H1 (cell line): ENCODE results near the gene DCLK1. TPM values are rescaled to one million over a fixed set of nuclear protein-coding genes. Genes with fewer than 3 reads are reported as not detected.

ENCODE experiments used
- CTCF ChIA-PET: fragments of 300-600 bp; sonication (Branson Sonifier 250); formaldehyde crosslinking; loops from one replicate; lab custom pipeline; 2021; ENCODE audit not compliant: partially characterized antibody; lab: Charles Lee
- POLR2A ChIA-PET: fragments of 300-600 bp; sonication (Branson Sonifier 250); formaldehyde crosslinking; loops from one replicate; lab custom pipeline; 2021; ENCODE audit warnings: inconsistent platforms; ENCODE audit not compliant: partially characterized antibody; lab: Charles Lee
- DNase-seq, 2 experiments: peaks; one replicate each; pipeline versions ENCODE4 v3.0.0 to v3.0.0-alpha.2; 2010 to 2022; ENCODE audit warnings: low spot score in 2 of 2, low read depth in 1 of 2, mixed read lengths in 1 of 2
- FAIRE-seq: peaks from 2 replicates; lab custom pipeline; 2011; peaks lifted over from hg19 to GRCh38; lab: Jason Lieb, UNC
- H2AFZ ChIP-seq: 2 replicates; pipeline ENCODE4 v1.8.1; 2012; ENCODE audit warnings: low read length, inconsistent platforms
- H2AK5ac ChIP-seq: 2 replicates; pipeline ENCODE4 v1.6.1; 2013; ENCODE audit warnings: low read depth, low read length
- H2BK120ac ChIP-seq: replicated peaks from 2 replicates; pipeline ENCODE3; 2013; ENCODE audit warnings: low read depth, low read length, inconsistent platforms
- H2BK12ac ChIP-seq: 2 replicates; pipeline ENCODE4 v1.6.1; 2013; ENCODE audit warnings: low read depth, low read length
- H2BK15ac ChIP-seq: 2 replicates; pipeline ENCODE4 v1.6.1; 2013; ENCODE audit warnings: low read length
- H2BK20ac ChIP-seq: 2 replicates; pipeline ENCODE4 v1.6.1; 2013; ENCODE audit warnings: low read length
- H2BK5ac ChIP-seq: 2 replicates; pipeline ENCODE4 v1.6.1; 2013; ENCODE audit warnings: low read depth, low read length
- H3K14ac ChIP-seq: 2 replicates; pipeline ENCODE4 v1.6.1; 2013; ENCODE audit warnings: inconsistent platforms; ENCODE audit not compliant: insufficient read length
- H3K18ac ChIP-seq: 2 replicates; pipeline ENCODE4 v1.6.1; 2013; ENCODE audit warnings: low read length; ENCODE audit errors: extremely low read depth
- H3K23ac ChIP-seq: 2 replicates; pipeline ENCODE4 v1.6.1; 2013; ENCODE audit warnings: inconsistent platforms; ENCODE audit not compliant: insufficient read length
- H3K23me2 ChIP-seq: 2 replicates; pipeline ENCODE4 v1.6.1; 2013; ENCODE audit warnings: low read depth, low read length
- H3K27ac ChIP-seq: 2 replicates; pipeline ENCODE4 v1.6.1; 2011; ENCODE audit warnings: low read depth, low read length, inconsistent platforms
- H3K27me3 ChIP-seq, 4 experiments: replicated peaks in 1 of 4; 1 replicate in 1 of 4; 2 replicates in 3 of 4; pipeline versions ENCODE4 v1.6.1 to v1.8.1; 2011 to 2013; ENCODE audit warnings: low read length in 3 of 4, mild to moderate bottlenecking in 3 of 4, inconsistent platforms in 2 of 4, mixed read lengths in 2 of 4, moderate library complexity in 1 of 4; ENCODE audit not compliant: control insufficient read depth in 3 of 4, insufficient read depth in 3 of 4; ENCODE audit errors: extremely low read depth in 1 of 4
- H3K36me3 ChIP-seq, 4 experiments: 2 replicates each; pipeline versions ENCODE4 v1.6.1 to v1.8.1; 2011 to 2013; ENCODE audit warnings: mild to moderate bottlenecking in 4 of 4, low read length in 3 of 4, moderate library complexity in 2 of 4, control low read depth in 1 of 4, inconsistent platforms in 1 of 4; ENCODE audit not compliant: insufficient read depth in 4 of 4, control insufficient read depth in 2 of 4
- H3K4ac ChIP-seq: replicated peaks from 2 replicates; pipeline ENCODE3; 2013; ENCODE audit warnings: low read length, low read depth, mixed read lengths, inconsistent platforms; ENCODE audit not compliant: insufficient read length
- H3K4me1 ChIP-seq, 4 experiments: replicated peaks in 1 of 4; 1 replicate in 1 of 4; 2 replicates in 3 of 4; pipeline versions ENCODE4 v1.6.1 to v1.8.1; 2011 to 2013; ENCODE audit warnings: low read length in 3 of 4, inconsistent platforms in 2 of 4, mixed read lengths in 1 of 4; ENCODE audit not compliant: insufficient read depth in 4 of 4, control insufficient read depth in 3 of 4
- H3K4me2 ChIP-seq, 2 experiments: 2 replicates each; pipeline versions ENCODE4 v1.6.1 to v1.8.1; 2011 to 2013; ENCODE audit warnings: low read depth in 2 of 2, low read length in 2 of 2, control low read depth in 1 of 2, inconsistent platforms in 1 of 2, mild to moderate bottlenecking in 1 of 2; ENCODE audit not compliant: insufficient read depth in 1 of 2
- H3K4me3 ChIP-seq, 4 experiments: fragments of 200-600, 300-600 bp in 1 of 4; sonication (generic), shearing (Covaris generic), sonication (Bioruptor Twin) in 1 of 4; 2 replicates each; pipeline versions ENCODE4 v1.5.1 to v1.8.1; 2011 to 2016; ENCODE audit warnings: low read length in 4 of 4, low read depth in 3 of 4, control low read depth in 2 of 4, inconsistent platforms in 2 of 4, mild to moderate bottlenecking in 2 of 4, mixed read lengths in 1 of 4, moderate library complexity in 1 of 4; ENCODE audit not compliant: insufficient read depth in 2 of 4; ENCODE audit errors: extremely low read depth in 1 of 4
- H3K56ac ChIP-seq: replicated peaks from 2 replicates; pipeline ENCODE3; 2013; ENCODE audit warnings: low read depth, mild to moderate bottlenecking, mixed read lengths, low read length, inconsistent platforms; ENCODE audit not compliant: insufficient read length
- H3K79me1 ChIP-seq: 2 replicates; pipeline ENCODE4 v1.6.1; 2013; ENCODE audit warnings: low read depth, low read length, control low read depth
- H3K79me2 ChIP-seq, 2 experiments: 2 replicates each; pipeline versions ENCODE4 v1.6.1 to v1.8.1; 2012 to 2013; ENCODE audit warnings: low read length in 2 of 2, mild to moderate bottlenecking in 2 of 2, inconsistent platforms in 1 of 2; ENCODE audit not compliant: insufficient read depth in 2 of 2, control insufficient read depth in 1 of 2
- H3K9ac ChIP-seq, 4 experiments: replicated peaks in 1 of 4; 1 replicate in 1 of 4; 2 replicates in 3 of 4; pipeline versions ENCODE4 v1.6.1 to v1.8.1; 2011 to 2013; ENCODE audit warnings: low read depth in 3 of 4, low read length in 3 of 4, control low read depth in 2 of 4, mild to moderate bottlenecking in 2 of 4, moderate library complexity in 2 of 4, inconsistent platforms in 1 of 4; ENCODE audit errors: extremely low read depth in 1 of 4
- H3K9me3 ChIP-seq, 2 experiments: 2 replicates each; pipeline versions ENCODE4 v1.6.1 to v1.8.1; 2012 to 2013; ENCODE audit warnings: mild to moderate bottlenecking in 2 of 2, moderate library complexity in 2 of 2, control low read depth in 1 of 2, inconsistent platforms in 1 of 2, low read depth in 1 of 2, low read length in 1 of 2, mixed read lengths in 1 of 2; ENCODE audit not compliant: insufficient read depth in 2 of 2
- H4K20me1 ChIP-seq, 2 experiments: replicated peaks in 1 of 2; 2 replicates each; pipeline versions ENCODE3 to v1.8.1; 2011 to 2013; ENCODE audit warnings: inconsistent platforms in 2 of 2, low read length in 2 of 2, mild to moderate bottlenecking in 1 of 2; ENCODE audit not compliant: insufficient read depth in 2 of 2, control insufficient read depth in 1 of 2
- H4K5ac ChIP-seq: 2 replicates; pipeline ENCODE4 v1.6.1; 2013; ENCODE audit warnings: low read length, low read depth, mixed read lengths, inconsistent platforms; ENCODE audit not compliant: insufficient read length
- H4K8ac ChIP-seq: 2 replicates; pipeline ENCODE4 v1.8.0; 2013; ENCODE audit warnings: mild to moderate bottlenecking, moderate library complexity, low read length, inconsistent platforms; ENCODE audit not compliant: insufficient read depth; ENCODE audit errors: extremely low read depth
- H4K91ac ChIP-seq: replicated peaks from 2 replicates; pipeline ENCODE3; 2013; ENCODE audit warnings: low read length, mixed read lengths, inconsistent platforms; ENCODE audit not compliant: insufficient read length
- BRCA1 ChIP-seq: IDR thresholded peaks from 2 replicates; pipeline ENCODE4 v1.6.1; 2012; ENCODE audit warnings: low read depth, low read length, improper control_type of control experiment
- CHD1 ChIP-seq: IDR thresholded peaks from 2 replicates; pipeline ENCODE4 v1.6.1; 2012; ENCODE audit warnings: low read depth, low read length, improper control_type of control experiment
- CHD2 ChIP-seq: IDR thresholded peaks from 2 replicates; pipeline ENCODE4 v1.6.1; 2012; ENCODE audit warnings: low read length, improper control_type of control experiment
- EGR1 ChIP-seq: IDR thresholded peaks from 2 replicates; pipeline ENCODE4 v1.6.1; 2011; ENCODE audit warnings: low read depth, low read length, borderline replicate concordance
- EZH2 ChIP-seq: fragments of 200-600 bp; sonication (generic); IDR thresholded peaks from 2 replicates; pipeline ENCODE4 v1.7.1; 2012; ENCODE audit warnings: low read depth, mild to moderate bottlenecking, moderate library complexity, low read length, inconsistent platforms; ENCODE audit not compliant: severe bottlenecking
- NRF1 ChIP-seq: IDR thresholded peaks from 2 replicates; pipeline ENCODE4 v1.6.1; 2011; ENCODE audit warnings: mild to moderate bottlenecking, low read depth, low read length, improper control_type of control experiment
- POU5F1 ChIP-seq: IDR thresholded peaks from 2 replicates; pipeline ENCODE4 v1.6.1; 2011; ENCODE audit warnings: low read depth, mild to moderate bottlenecking, low read length, moderate library complexity
- RFX5 ChIP-seq: IDR thresholded peaks from 2 replicates; pipeline ENCODE4 v1.6.1; 2011; ENCODE audit warnings: low read depth, low read length, improper control_type of control experiment, borderline replicate concordance
- RXRA ChIP-seq: IDR thresholded peaks from 2 replicates; pipeline ENCODE4 v1.6.1; 2011; ENCODE audit warnings: low read depth, mild to moderate bottlenecking, low read length, moderate library complexity; ENCODE audit not compliant: insufficient read depth
- SP4 ChIP-seq: IDR thresholded peaks from 2 replicates; pipeline ENCODE4 v1.6.1; 2012; ENCODE audit warnings: low read length, inconsistent platforms
- TCF12 ChIP-seq: IDR thresholded peaks from 2 replicates; pipeline ENCODE4 v1.6.1; 2011; ENCODE audit warnings: low read depth, mild to moderate bottlenecking, low read length
- WGBS, 2 experiments: shearing (Covaris generic) in 1 of 2; methylation state at CpG; one replicate each; pipeline versions ENCODE4 v1.1.6 to v1.1.7; 2013 to 2015; ENCODE audit warnings: low lambda C conversion rate in 2 of 2, mixed read lengths in 2 of 2, inconsistent platforms in 1 of 2, low coverage in 1 of 2, missing lambda C conversion rate in 1 of 2; ENCODE audit not compliant: insufficient replicate concordance in 2 of 2, insufficient coverage in 1 of 2, insufficient read length in 1 of 2; ENCODE audit errors: extremely low coverage in 1 of 2, missing lambda C conversion rate in 1 of 2; 5-methylcytosine and 5-hydroxymethylcytosine counted together
- polyA plus RNA-seq, 7 experiments: library from polyadenylated mRNA; depleted of rRNA in 3 of 7; stranded (reverse) in 5 of 7; unstranded in 2 of 7; fragments of >200 nt in 5 of 7; fragments of 200-250 nt in 2 of 7; gene quantifications; 1 replicate in 5 of 7; 2 replicates in 1 of 7; 4 replicates in 1 of 7; pipeline versions ENCODE4 v1.2.1 to v1.2.3, GENCODE V29; 2011 to 2013; ENCODE audit warnings: missing spikeins in 2 of 7, mixed read lengths in 2 of 7
- total RNA-seq: library from RNA; stranded (reverse); fragmentation: NEBNext Ultra II Directional; extraction: Animal tissue kit (Norgen Biotek cat#: 25700); gene quantifications from 2 replicates; pipeline ENCODE4 v1.2.1, GENCODE V29; 2021

DCLK1 gene
- total and polyA plus RNA-seq, 2 of the 8 experiments (the other 6 are each of a cell fraction or from before 2014, with no cell fraction given): 22.8 to 41.0 TPM

- no peak for DNase-seq
- no peaks in the 10 kb centered on the region for H3K36me3 ChIP-seq
- H3K27ac ChIP-seq: no peak overlapping the region
- no peak overlapping the region for H3K4me2 ChIP-seq
- no peaks in the 10 kb centered on the region for H3K27me3 ChIP-seq
- no peak for FAIRE-seq
- H2BK20ac ChIP-seq: no peak overlapping the region
- H3K79me1 ChIP-seq: no peaks in the 10 kb centered on the region
- no peak overlapping the region for H3K23ac ChIP-seq
- no peaks in the 10 kb centered on the region for H3K9me3 ChIP-seq
- no peak overlapping the region for H3K56ac ChIP-seq
- H3K4me1 ChIP-seq: no peaks in the 10 kb centered on the region
- H2BK15ac ChIP-seq: no peak overlapping the region
- no peak overlapping the region for H3K18ac ChIP-seq
- no peak overlapping the region for H3K14ac ChIP-seq
- no peak overlapping the region for H4K5ac ChIP-seq
- H2BK5ac ChIP-seq: no peak overlapping the region
- no peak overlapping the region for H2BK12ac ChIP-seq
- whole genome bisulfite sequencing, 2 experiments: 92% methylated on average over 1 of the region's 1 CpG; no CpG with 5 or more reads in 1 of the 2 experiments
- H4K91ac ChIP-seq: no peak overlapping the region
- H2AK5ac ChIP-seq: no peak overlapping the region
- H2BK120ac ChIP-seq: no peak overlapping the region
- no peak for TF ChIP-seq CHD2
- no peak for TF ChIP-seq RFX5
- TF ChIP-seq TCF12: no peak
- no peak for TF ChIP-seq EGR1
- no peak for TF ChIP-seq POU5F1
- no peak for TF ChIP-seq NRF1
- TF ChIP-seq EZH2: no peak
- TF ChIP-seq RXRA: no peak
- no peak for TF ChIP-seq CHD1
- no peak for TF ChIP-seq SP4
- TF ChIP-seq BRCA1: no peak
- no peak overlapping the region for H2AFZ ChIP-seq
- no peaks in the 10 kb centered on the region for H3K79me2 ChIP-seq
- H4K20me1 ChIP-seq: peaks cover 0 to 2% of the 10 kb centered on the region in 2 experiments
- no peak overlapping the region for H4K8ac ChIP-seq
- no peak overlapping the region for H3K4me3 ChIP-seq
- POLR2A ChIA-PET: interaction anchor here (1.3 kb wide), 2 partner anchors 12 to 15 kb away, joined by 3 to 4 read pairs; no protein-coding TSS in a partner anchor
- no peak overlapping the region for H3K9ac ChIP-seq
- H3K4ac ChIP-seq: no peak overlapping the region
- CTCF ChIA-PET: interaction anchor here (1.3 kb wide), 1 partner anchor 138 kb away, joined by 3 read pairs; no protein-coding TSS in a partner anchor
- no peaks in the 10 kb centered on the region for H3K23me2 ChIP-seq
Observed at GRCh38 chr13:36115306-36115705, 15.9 kb downstream of the DCLK1 start.
